ENCODE measurements around the gene FBXW8. TPM values are rescaled to one million over a fixed set of nuclear protein-coding genes. Genes with fewer than 3 reads are reported as not detected.

FBXW8 gene
- total RNA-seq, 1 experiment from 2014 or later: 12.1 TPM

- H3K4me2 ChIP-seq (ENCODE audit: low read length): no peak overlapping the region
Observed at GRCh38 chr12:117047810-117048584, 137.2 kb downstream of the FBXW8 start.

GRCh38 chr12:117048585-117048904 lies 137.8 kb downstream of the FBXW8 start:
- Histone ChIP-seq H3K4me1 (ENCODE audit: insufficient read depth, low read length) (0 out of 2 replicates have a peak, but pooled peaks cover 4% of the 10 kb centered on the region), H3K9me2 (replicated peaks; ENCODE audit: low read length) (no peaks in the 10 kb centered on the region), H2AFZ (ENCODE audit: low read length) (no peak overlapping the region), H3K27me3 (ENCODE audit: low read length) (peaks cover 13% of the 10 kb centered on the region; the same call in 1 of the 2 replicates), H3K4me2 (ENCODE audit: low read length) (no peak overlapping the region), H3F3A (ENCODE audit: low read length, unreplicated experiment) (no peaks in the 10 kb centered on the region), H3K9me3 (ENCODE audit: low read length) (no peaks in the 10 kb centered on the region), H3K9ac (ENCODE audit: low read length) (no peak overlapping the region), H3K27ac (ENCODE audit: low read length) (no peak overlapping the region), H4K20me1 (ENCODE audit: low read length) (no peaks in the 10 kb centered on the region), H3K4me3 (ENCODE audit: low read length) (no peak overlapping the region), H3K79me2 (ENCODE audit: low read length) (no peaks in the 10 kb centered on the region), H3K36me3 (ENCODE audit: low read depth, low read length) (no peaks in the 10 kb centered on the region)
- POLR2A ChIA-PET (ENCODE audit: unreplicated experiment): no interaction called here
- no peak for ATAC-seq
- intact Hi-C loops (cut with micrococcal nuclease): no loop called here
- BruUV-seq (replicated peaks): no TSS peak
- no peak for DNase-seq
- CTCF ChIA-PET: no interaction called here
- TF ChIP-seq CTCF (conservative IDR thresholded peaks at IDR 0.05; ENCODE audit: low read depth, low read length) (no peak), EZH2 (IDR thresholded peaks at IDR 0.05; ENCODE audit: low read length, unreplicated experiment) (no peak), EZH2phosphoT487 (IDR thresholded peaks at IDR 0.05; ENCODE audit: borderline replicate concordance, low read length) (no peak)

More at GRCh38 chr12:117047810-117048584, 137.2 kb downstream of the FBXW8 start:
- ATAC-seq (peak; percentile 26; the same call in 1 of the 2 replicates), DNase-seq (no peak)
- TF ChIP-seq EZH2 (IDR thresholded peaks at IDR 0.05; ENCODE audit: low read length, unreplicated experiment) (no peak), CTCF (conservative IDR thresholded peaks at IDR 0.05; ENCODE audit: low read depth, low read length) (no peak), EZH2phosphoT487 (IDR thresholded peaks at IDR 0.05; ENCODE audit: borderline replicate concordance, low read length) (no peak)
- H2AFZ ChIP-seq (ENCODE audit: low read length): 0 out of 2 replicates have a peak overlapping the region, but pooled peaks have one; percentile 32
- CTCF ChIA-PET: no interaction called here
- no peak overlapping the region for H3K4me3 ChIP-seq (ENCODE audit: low read length)
- no peak overlapping the region for H3K9ac ChIP-seq (ENCODE audit: low read length)
- 0 out of 2 replicates have a peak, but pooled peaks cover 4% of the 10 kb centered on the region for H3K4me1 ChIP-seq (ENCODE audit: insufficient read depth, low read length)
- no peak overlapping the region for H3K27ac ChIP-seq (ENCODE audit: low read length)
- H3K79me2 ChIP-seq (ENCODE audit: low read length): no peaks in the 10 kb centered on the region
- no peaks in the 10 kb centered on the region for H3K9me3 ChIP-seq (ENCODE audit: low read length)
- no peaks in the 10 kb centered on the region for H4K20me1 ChIP-seq (ENCODE audit: low read length)
- POLR2A ChIA-PET (ENCODE audit: unreplicated experiment): no interaction called here
- peaks cover 13% of the 10 kb centered on the region; the same call in 1 of the 2 replicates for H3K27me3 ChIP-seq (ENCODE audit: low read length)
- intact Hi-C loops (cut with micrococcal nuclease): no loop called here
- H3K36me3 ChIP-seq (ENCODE audit: low read depth, low read length): no peaks in the 10 kb centered on the region
- no peaks in the 10 kb centered on the region for H3F3A ChIP-seq (ENCODE audit: low read length, unreplicated experiment)
- H3K9me2 ChIP-seq (replicated peaks; ENCODE audit: low read length): no peaks in the 10 kb centered on the region
- BruUV-seq (replicated peaks): no TSS peak

GRCh38 chr12:117049295-117049694 lies 138.5 kb downstream of the FBXW8 start:
- no peak overlapping the region for H3K4me2 ChIP-seq (ENCODE audit: low read length)
- intact Hi-C loops (cut with micrococcal nuclease): no loop called here
- CTCF ChIA-PET: no interaction called here

More at GRCh38 chr12:117049295-117049694, 138.5 kb downstream of the FBXW8 start:
- Histone ChIP-seq H3K4me3 (ENCODE audit: low read length) (no peak overlapping the region), H3K36me3 (ENCODE audit: low read depth, low read length) (no peaks in the 10 kb centered on the region), H3K79me2 (ENCODE audit: low read length) (no peaks in the 10 kb centered on the region), H3K9me2 (replicated peaks; ENCODE audit: low read length) (no peaks in the 10 kb centered on the region), H3K27me3 (ENCODE audit: low read length) (peaks cover 13% of the 10 kb centered on the region; the same call in 1 of the 2 replicates), H2AFZ (ENCODE audit: low read length) (no peak overlapping the region), H3K9me3 (ENCODE audit: low read length) (no peaks in the 10 kb centered on the region), H3K4me1 (ENCODE audit: insufficient read depth, low read length) (0 out of 2 replicates have a peak, but pooled peaks cover 4% of the 10 kb centered on the region), H4K20me1 (ENCODE audit: low read length) (no peaks in the 10 kb centered on the region), H3F3A (ENCODE audit: low read length, unreplicated experiment) (no peaks in the 10 kb centered on the region), H3K9ac (ENCODE audit: low read length) (no peak overlapping the region), H3K27ac (ENCODE audit: low read length) (no peak overlapping the region)
- POLR2A ChIA-PET (ENCODE audit: unreplicated experiment): no interaction called here
- no peak for ATAC-seq
- no TSS peak for BruUV-seq (replicated peaks)
- TF ChIP-seq EZH2phosphoT487 (IDR thresholded peaks at IDR 0.05; ENCODE audit: borderline replicate concordance, low read length) (no peak), CTCF (conservative IDR thresholded peaks at IDR 0.05; ENCODE audit: low read depth, low read length) (no peak), EZH2 (IDR thresholded peaks at IDR 0.05; ENCODE audit: low read length, unreplicated experiment) (no peak)
- DNase-seq: no peak
